SK-N-MC (cell line): ENCODE data around the gene LGALS12.

Experiments
- DNase-seq: peaks from one replicate; pipeline ENCODE4 v3.0.0-alpha.2; 2011; ENCODE audit warnings: low read depth, low spot score
- H3K27ac ChIP-seq: fragments of 200-600 bp; sonication (generic); 2 replicates; pipeline ENCODE4 v1.5.1; 2016; ENCODE audit warnings: mixed run types
- H3K36me3 ChIP-seq: fragments of 200-600 bp; sonication (generic); 2 replicates; pipeline ENCODE4 v1.6.1; 2017; ENCODE audit warnings: antibody characterized with exemption, low read length, mixed read lengths; ENCODE audit not compliant: insufficient read depth
- H3K4me3 ChIP-seq: fragments of 200-600 bp; sonication (generic); 2 replicates; pipeline ENCODE4 v1.5.1; 2016
- H3K9ac ChIP-seq: fragments of 200-600 bp; sonication (generic); 2 replicates; pipeline ENCODE4 v1.8.0; 2017; ENCODE audit warnings: mixed run types, mixed read lengths; ENCODE audit not compliant: insufficient read length
- H3K9me3 ChIP-seq: fragments of 200-600 bp; sonication (generic); 2 replicates; pipeline ENCODE4 v1.6.1; 2017; ENCODE audit warnings: low read depth, mild to moderate bottlenecking, antibody characterized with exemption, low read length, moderate library complexity, mixed read lengths
- EZH2 ChIP-seq: fragments of 200-600 bp; sonication (generic); IDR thresholded peaks from one replicate; pipeline ENCODE4 v1.6.1; 2017; ENCODE audit warnings: antibody characterized with exemption
- FOXP2 ChIP-seq: optimal IDR thresholded peaks from 2 replicates; pipeline ENCODE3; 2011; ENCODE audit warnings: mild to moderate bottlenecking, moderate library complexity; ENCODE audit not compliant: insufficient read depth; ENCODE audit errors: extremely low read length, control extremely low read depth
- POLR2AphosphoS5 ChIP-seq: IDR thresholded peaks from 2 replicates; pipeline ENCODE4 v1.6.1; 2012; ENCODE audit warnings: mild to moderate bottlenecking, low read depth, low read length, borderline replicate concordance

LGALS12 gene

DNA sequence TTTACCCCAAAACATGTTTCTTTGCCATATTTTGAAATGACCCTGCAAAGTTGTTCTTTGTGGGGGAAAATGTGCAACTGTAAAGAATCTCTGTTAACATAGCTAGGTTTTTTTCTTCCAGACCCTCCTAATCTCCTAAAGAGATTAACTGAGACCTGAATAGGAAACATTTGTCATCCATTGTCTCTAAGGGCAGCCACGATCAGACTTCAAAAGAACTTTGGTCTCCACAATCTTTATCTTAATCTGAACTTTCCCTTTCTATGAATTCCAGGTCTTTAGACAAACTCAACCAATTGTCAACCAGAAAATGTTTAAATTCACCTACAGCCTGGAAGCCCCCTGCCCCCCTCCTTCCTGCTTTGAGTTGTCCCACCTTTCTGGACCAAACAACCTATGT is 4.6 kb upstream of the LGALS12 start:
- DNase-seq: no peak
- TF ChIP-seq FOXP2 (no peak), POLR2AphosphoS5 (no peak), EZH2 (no peak)

DNA sequence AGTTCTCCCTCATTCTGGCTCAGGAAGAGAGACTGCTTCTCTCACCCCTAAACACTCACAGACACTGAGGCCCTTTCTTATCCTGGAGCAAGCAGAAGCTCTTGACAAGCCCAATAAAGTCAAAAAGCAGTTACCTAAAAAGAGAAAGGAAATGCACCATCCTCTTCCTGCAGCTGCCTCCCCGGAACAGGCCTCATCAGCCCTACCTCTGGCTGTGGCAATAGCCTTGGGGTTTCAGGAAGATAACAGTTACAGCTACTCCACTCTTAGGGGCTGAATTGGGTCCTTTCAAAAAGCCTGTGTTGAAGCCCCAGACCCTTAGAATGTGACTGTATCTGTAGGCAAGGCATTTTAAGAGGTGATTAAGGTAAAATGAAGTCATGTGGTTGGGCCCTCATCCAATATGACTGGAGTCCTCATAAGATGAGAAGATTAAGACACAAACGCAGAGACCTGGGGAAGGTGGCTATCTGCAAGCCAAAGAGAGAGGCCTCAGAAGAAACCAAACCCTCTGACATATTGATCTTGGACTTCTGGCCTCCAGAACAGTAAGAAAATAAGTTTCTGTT is 3.5 kb upstream of the LGALS12 start:
- TF ChIP-seq FOXP2: no peak
- TF ChIP-seq EZH2: no peak
- H3K27ac ChIP-seq: no peak overlapping the region
- 0 out of 2 replicates have a peak, but pooled peaks cover 5% of the 10 kb centered on the region for H3K9me3 ChIP-seq
- DNase-seq: no peak
- no peak overlapping the region for H3K9ac ChIP-seq
- H3K4me3 ChIP-seq: no peak overlapping the region
- H3K36me3 ChIP-seq: no peaks in the 10 kb centered on the region

More for the DNA sequence above, 4.6 kb upstream of the LGALS12 start:
- no peaks in the 10 kb centered on the region for H3K36me3 ChIP-seq
- H3K27ac ChIP-seq: no peak overlapping the region
- H3K9me3 ChIP-seq: 0 out of 2 replicates have a peak, but pooled peaks cover 5% of the 10 kb centered on the region
- no peak overlapping the region for H3K9ac ChIP-seq
- no peak overlapping the region for H3K4me3 ChIP-seq

DNA sequence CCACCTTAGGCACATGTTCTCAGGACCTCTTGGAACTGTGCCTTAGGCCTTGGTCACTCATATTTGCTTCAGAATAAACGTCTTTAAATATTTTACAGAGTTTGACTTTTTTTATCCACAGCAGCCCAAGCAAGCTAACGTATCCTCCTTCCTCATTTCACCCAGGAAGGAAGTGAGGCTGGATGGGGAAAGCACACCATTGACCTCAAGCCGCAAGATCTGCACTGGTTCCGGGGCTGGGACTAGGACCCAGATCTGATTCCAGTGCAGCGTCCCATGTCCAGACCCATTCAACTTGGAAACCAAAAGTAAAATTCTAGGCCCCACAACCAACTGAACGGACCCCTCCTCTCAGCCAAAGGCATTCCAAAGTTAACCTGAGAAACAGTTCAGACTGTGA is 2.4 kb upstream of the LGALS12 start:
- Histone ChIP-seq H3K9ac (no peak overlapping the region), H3K4me3 (no peak overlapping the region), H3K9me3 (0 out of 2 replicates have a peak, but pooled peaks cover 5% of the 10 kb centered on the region), H3K36me3 (no peaks in the 10 kb centered on the region), H3K27ac (no peak overlapping the region)
- no peak for DNase-seq
- no peak for TF ChIP-seq FOXP2
- TF ChIP-seq EZH2: no peak
- TF ChIP-seq POLR2AphosphoS5: no peak

DNA sequence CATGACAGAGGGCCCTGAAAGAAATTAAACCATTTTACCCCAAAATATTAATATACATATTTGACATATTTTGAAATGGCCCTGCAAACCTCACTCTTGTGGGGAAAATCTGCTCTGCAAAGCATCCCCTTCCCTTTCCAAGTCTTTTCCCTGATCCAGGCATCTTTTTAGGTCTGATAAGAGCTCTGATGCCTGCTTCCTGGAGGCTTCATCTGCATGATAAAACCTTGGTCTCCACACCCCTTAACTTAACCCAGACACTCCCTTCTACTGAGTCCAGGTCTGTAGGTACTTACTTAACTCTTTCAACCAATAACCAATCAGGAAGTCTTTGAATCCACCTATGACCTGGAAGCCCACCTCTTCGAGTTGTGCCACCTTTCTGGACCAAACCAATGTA is 1.8 kb upstream of the LGALS12 start:
- TF ChIP-seq POLR2AphosphoS5 (no peak), EZH2 (no peak), FOXP2 (no peak)
- H3K9me3 ChIP-seq: 0 out of 2 replicates have a peak, but pooled peaks cover 5% of the 10 kb centered on the region
- no peak for DNase-seq
- H3K27ac ChIP-seq: no peak overlapping the region
- no peaks in the 10 kb centered on the region for H3K36me3 ChIP-seq
- no peak overlapping the region for H3K4me3 ChIP-seq
- no peak overlapping the region for H3K9ac ChIP-seq

DNA sequence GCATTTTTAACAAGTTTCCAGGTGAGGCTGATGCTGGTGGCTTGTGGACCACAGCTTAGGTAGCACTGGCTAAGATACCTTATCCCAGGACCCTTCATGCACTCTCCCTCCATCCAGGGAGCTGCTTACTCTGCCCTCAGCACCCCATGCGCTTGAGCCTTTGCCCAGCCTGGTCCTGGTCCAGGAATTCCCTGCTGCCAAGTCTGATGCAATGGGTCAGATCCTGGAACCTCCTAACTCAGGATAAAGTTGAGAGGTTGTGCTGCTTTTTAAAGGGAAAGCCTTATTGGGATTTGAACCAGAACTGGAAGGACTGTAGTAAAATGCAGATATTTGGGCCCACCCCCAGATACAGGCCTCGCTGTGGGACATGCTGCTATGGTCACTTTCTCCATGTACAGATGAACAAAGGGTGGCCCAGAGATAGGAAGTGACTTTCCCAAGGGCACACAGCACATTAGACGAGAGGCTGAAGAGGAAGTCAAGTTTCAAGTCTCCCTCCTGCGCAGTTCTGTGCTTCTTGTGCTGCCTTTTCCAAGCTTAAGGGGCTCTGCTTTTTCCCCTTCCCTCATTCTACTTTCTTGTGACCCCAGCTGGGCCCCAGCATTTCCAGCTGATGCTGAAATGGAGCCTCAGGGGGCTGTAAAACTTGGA is 824 bp upstream of the LGALS12 start:
- H3K4me3 ChIP-seq: no peak overlapping the region
- no peaks in the 10 kb centered on the region for H3K36me3 ChIP-seq
- DNase-seq: no peak
- H3K9ac ChIP-seq: no peak overlapping the region
- H3K27ac ChIP-seq: no peak overlapping the region
- no peak for TF ChIP-seq POLR2AphosphoS5
- TF ChIP-seq FOXP2: no peak
- no peak for TF ChIP-seq EZH2
- H3K9me3 ChIP-seq: 0 out of 2 replicates have a peak, but pooled peaks cover 5% of the 10 kb centered on the region

DNA sequence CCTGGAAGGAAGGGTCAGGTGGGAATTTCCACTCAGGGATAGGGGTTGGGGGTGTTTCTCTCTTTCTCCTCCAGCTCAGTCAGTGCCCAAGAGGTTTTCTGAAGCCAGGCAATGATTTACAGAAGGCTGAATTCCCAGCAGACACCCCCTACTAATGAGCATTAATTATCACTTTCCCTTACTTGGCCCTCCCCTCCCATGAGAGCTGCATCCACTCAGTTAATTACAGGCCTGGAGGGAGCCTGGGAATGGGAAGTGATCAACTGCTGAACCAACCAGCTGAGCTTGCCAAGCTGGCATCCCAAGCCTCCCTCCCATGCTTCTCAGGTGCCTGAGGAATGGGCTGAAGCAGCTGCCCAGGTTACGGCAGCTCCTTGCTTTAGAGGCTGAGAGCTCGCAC is 992 bp downstream of the LGALS12 start:
- Histone ChIP-seq H3K9ac (no peak overlapping the region), H3K36me3 (no peaks in the 10 kb centered on the region), H3K4me3 (no peak overlapping the region), H3K27ac (no peak overlapping the region), H3K9me3 (no peaks in the 10 kb centered on the region)
- no peak for TF ChIP-seq EZH2
- TF ChIP-seq FOXP2: no peak
- no peak for TF ChIP-seq POLR2AphosphoS5
- no peak for DNase-seq

DNA sequence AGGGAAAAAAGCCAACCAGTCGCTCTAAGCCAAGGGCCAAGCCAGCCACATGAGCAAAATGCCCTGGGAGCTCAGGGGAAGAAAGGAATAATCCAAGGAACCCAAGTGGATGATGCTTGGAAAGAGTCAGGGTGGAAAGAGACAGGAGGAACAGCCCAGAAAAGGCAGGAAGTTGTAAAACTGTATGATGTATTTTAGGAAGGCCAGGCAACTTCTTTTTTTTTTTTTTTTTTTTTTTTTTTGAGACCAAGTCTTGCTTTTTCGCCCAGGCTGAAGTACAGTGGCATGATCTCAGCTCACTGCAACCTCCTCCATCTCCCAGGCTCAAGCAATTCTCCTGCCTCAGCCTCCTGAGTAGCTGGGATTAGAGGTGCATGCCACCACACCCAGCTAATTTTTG is 1.6 kb downstream of the LGALS12 start:
- no peaks in the 10 kb centered on the region for H3K36me3 ChIP-seq
- no peaks in the 10 kb centered on the region for H3K9me3 ChIP-seq
- no peak for DNase-seq
- no peak overlapping the region for H3K4me3 ChIP-seq
- TF ChIP-seq FOXP2 (no peak), EZH2 (no peak), POLR2AphosphoS5 (no peak)
- no peak overlapping the region for H3K9ac ChIP-seq
- no peak overlapping the region for H3K27ac ChIP-seq

DNA sequence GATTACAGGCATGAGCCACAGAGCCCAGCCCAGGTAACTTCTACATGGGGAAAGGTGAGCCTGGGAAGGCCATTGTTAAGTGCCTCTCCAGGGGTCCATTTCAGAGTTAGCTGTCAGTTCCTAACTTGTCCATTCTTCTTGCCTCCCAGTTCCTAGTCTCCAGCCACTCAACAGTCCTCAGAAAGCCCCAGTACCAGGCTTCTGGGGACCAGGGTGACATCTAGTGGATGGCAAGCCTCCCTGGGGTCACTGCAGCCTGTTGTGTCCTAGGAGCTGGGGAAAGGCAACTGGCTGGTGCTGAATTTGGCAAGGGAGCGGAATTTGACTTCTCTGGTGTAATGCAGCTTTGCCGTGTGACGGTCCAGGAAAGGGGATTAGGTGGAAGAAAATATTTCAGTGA is 2.1 kb downstream of the LGALS12 start:
- Histone ChIP-seq H3K36me3 (no peaks in the 10 kb centered on the region), H3K27ac (no peak overlapping the region), H3K9me3 (no peaks in the 10 kb centered on the region), H3K4me3 (no peak overlapping the region), H3K9ac (no peak overlapping the region)
- no peak for DNase-seq
- TF ChIP-seq FOXP2 (no peak), POLR2AphosphoS5 (no peak), EZH2 (no peak)
